HuH-7 (cell line): Measurements from ENCODE around the gene ZNF236.
A peak's percentile ranks its signal among the peaks of the same experiment; 100 is the strongest.
"Not testable (repeated sequence)": the region's sequence is repeated elsewhere in the genome, so short reads cannot be mapped to it uniquely, and the experiment has no call there.

Experiments used
- DNase-seq: peaks from one replicate; pipeline ENCODE4 v3.0.0; 2011; ENCODE audit warnings: low spot score

ZNF236 gene

DNA sequence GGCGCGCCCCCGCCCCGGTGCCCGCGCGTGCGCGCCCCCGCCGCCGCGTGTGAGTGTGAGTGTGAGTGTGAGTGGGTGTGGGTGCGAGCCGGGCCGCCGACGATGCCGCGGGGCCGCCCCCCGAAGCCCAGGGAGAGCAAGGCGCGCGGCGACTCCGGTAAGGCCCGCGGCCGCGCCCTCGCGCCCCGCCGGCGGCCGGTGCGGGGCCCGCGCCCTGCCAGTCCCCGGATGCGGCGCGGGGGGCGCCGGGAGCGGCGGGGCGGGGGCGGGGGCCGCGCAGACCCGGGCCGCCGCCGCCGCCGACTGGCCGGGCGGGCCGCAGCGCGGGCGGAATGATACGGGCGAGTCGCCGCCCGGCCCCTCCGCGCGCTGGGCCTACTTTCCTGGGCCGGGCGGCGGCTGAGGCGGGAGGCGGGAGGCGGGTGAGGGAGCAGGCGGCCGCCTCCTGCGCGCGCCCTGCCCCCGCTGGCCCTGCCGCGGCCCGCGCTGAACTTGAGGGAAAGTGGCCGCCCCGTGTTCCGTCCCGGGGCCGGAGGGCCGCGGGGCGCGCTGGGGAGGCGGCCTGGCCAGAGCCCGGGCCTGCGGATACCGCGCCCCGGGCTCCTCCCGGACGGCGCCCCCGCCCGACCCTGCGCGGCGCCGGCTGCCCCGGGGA is at the start of gene ZNF236:
Gene ZNF236 (plus strand): TSS at position 52 of the 655 bp plus-strand sequence. CDS start 51 bp downstream, at position 103.
- DNase-seq = peak; percentile 47

DNA sequence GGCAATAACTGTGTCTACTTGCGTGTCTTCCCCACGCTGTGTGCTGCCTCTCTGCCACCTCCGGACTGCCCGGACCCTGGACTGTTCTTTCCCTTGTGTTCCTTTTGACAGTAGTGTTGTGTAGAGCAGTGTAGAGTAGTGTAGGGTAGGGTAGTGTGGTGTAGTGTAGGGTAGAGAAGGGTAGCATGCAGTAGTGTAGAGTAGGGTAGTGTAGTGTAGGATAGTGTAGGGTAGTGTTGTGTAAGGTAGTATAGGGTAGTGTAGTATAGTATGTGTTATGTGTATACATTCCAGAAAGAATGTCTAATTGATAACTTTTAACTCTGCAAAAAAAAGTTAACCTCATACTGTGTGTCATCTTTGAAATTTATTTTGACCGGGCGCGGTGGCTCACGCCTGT is 49.7 kb upstream of the ZNF236 start:
- DNase-seq = no peak

DNA sequence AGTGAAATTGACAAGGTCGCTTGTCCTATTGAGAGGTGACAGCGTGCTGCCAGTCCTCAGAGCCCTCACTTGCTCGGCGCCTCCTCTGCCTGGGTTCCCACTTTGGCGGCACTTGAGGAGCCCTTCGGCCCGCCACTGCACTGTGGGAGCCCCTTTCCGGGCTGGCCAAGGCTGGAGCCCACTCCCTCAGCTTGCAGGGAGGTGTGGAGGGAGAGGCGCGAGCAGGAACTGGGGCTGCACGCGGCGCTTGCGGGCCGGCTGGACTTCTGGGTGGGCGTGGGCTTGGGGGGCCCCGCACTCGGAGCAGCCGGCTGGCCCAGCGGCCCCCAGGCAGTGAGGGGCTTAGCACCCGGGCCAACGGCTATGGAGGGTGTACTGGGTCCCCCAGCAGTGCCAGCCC is 45.3 kb upstream of the ZNF236 start:
- not testable (repeated sequence) for DNase-seq

DNA sequence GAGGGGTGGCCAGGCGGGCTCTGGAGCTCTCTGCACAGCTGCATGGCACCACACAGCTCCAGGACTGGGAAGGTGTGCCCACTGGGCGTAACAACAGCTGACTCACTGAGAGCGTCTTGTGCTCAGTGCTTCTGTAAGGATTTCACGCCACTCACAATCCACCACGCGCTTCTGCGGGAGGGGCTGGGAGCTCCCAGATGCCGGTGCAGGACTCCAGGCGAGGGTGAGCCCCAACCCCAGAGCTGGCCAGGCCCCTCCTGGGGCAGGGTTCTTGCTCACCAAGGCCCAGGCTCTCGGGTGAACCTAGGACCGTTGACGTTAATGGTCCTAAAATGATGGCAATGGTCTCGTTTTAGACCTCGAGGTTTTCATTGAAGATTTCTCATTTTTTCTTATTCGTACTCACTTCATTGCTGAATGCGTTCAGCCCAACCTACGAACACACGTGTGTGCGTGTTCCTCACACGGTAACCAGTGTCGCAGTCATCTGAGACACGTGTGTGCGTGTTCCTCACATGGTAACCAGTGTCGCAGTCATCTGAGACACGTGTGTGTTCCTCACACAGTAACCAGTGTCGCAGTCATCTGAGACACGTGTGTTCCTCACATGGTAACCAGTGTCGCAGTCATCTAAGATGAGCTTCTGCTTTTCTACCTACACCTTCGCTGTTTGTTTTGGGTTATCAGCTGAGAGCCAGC is 38.4 kb upstream of the ZNF236 start:
- DNase-seq = no peak

GRCh38 chr18:76785872-76786271 is 36.5 kb upstream of the ZNF236 start:
- DNase-seq = no peak

GRCh38 chr18:76788571-76789317 is 33.6 kb upstream of the ZNF236 start:
- DNase-seq = no peak

DNA sequence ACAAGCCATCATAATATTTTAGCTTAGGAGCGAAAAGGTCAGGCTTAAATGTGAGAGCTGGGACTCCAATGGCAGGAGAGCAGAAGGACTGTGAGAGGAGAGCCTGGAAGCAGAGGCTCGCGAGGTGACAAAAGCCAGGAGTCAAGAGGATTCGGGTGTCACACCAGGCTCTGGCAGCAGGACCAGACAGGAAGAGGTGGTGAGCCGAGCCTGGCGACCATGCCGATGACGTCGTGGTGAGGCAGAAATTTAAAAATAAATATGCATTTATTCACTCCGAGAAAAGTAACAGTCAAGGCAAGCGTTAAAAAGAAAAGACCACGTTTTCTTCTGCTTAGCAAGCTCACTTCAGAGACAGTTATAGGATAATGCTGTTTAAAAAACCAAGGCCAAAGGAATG is 31.3 kb upstream of the ZNF236 start:
- DNase-seq = no peak

DNA sequence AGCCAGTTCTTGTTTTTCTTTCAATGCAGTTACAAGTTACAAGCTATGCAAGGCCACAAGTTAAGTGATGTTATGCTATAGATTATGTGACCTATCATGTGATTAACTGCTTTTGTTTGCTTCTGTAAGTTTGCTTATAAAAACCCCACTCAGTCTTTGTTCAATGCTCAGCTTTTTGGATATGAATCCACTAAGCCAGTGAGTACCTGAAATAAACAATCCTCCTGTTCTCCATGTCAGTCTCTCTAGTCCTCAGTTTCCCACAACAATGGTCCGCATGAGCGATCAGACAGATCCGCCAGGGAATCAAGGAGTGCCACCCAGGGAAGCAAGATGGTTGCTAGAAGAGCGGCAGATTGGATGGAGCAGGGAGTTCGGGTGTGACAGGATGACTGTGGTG is 30.7 kb upstream of the ZNF236 start:
- DNase-seq = no peak

- DNase-seq = no peak
Observed at GRCh38 chr18:76794326-76794725, 28.0 kb upstream of the ZNF236 start.

DNA sequence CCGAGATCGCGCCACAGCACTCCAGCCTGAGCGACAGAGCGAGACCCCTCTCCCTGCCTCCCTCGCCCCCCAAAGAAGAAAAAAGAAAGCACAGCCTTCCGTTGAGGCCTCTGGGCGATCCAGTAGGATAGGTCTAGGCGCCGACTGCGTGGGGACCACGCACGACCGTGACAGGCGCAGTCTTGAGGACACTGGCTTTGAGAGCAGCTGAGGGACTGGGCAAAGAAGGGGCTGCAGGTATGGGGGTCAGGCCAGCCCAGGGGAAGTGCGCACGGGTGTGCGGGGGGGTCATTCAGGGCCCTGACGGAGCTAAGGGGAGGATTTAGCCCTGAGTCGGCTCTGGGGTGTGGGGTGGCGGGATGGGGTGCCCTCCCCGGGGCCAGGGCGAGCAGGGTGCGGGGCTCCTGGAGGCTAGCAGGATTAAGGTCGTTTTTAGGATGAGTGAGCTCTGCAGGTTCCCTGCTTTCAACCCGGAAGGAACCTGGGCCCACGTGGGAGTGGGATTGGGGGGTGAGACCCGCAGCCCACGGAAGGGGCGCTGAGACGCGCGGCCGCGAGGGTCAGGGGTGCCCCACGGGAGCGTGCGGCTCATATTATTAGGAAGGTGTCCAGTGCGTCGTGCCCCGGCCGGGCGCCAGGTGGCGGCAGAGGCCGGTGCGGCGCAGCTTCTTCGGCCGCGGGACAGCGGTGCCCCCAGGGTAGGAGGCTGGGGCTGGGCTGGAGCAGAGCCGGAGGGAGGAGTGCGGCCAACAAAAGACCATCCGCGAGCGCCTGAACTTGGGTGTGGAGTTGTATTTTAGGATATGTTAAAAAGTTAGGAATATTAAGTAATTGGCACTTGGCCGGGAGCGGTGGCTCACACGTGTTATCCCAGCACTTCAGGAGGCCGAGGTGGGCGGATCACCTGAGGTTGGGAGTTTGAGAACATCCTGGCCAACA is 20.5 kb upstream of the ZNF236 start:
- peak; percentile 70 for DNase-seq

GRCh38 chr18:76803413-76803812 is 18.9 kb upstream of the ZNF236 start:
- no peak for DNase-seq

GRCh38 chr18:76803814-76804213 is 18.5 kb upstream of the ZNF236 start:
- DNase-seq = peak; percentile 50

DNA sequence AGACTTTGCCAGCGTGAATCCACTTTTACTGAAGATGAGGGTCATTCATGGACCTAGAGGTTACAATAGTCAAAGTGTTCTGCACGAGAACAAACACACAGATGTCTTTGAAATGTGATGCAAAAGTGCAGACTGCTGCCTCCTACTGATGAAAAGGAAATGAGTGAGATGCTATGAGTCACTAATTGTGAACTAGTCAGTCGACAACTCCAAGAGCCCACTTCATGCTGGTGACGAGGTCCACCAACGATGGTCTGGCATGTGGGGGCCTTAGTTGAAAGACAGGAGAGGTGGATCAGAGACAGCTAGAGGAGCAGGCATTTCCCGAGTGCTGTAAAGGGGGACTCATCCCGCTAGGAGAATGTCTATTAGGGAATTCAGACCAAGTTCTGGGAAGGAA is 17.1 kb upstream of the ZNF236 start:
- DNase-seq = no peak

- DNase-seq = no peak
Observed at GRCh38 chr18:76806301-76806700, 16.1 kb upstream of the ZNF236 start.

GRCh38 chr18:76808561-76808960 is 13.8 kb upstream of the ZNF236 start:
- DNase-seq = no peak

DNA sequence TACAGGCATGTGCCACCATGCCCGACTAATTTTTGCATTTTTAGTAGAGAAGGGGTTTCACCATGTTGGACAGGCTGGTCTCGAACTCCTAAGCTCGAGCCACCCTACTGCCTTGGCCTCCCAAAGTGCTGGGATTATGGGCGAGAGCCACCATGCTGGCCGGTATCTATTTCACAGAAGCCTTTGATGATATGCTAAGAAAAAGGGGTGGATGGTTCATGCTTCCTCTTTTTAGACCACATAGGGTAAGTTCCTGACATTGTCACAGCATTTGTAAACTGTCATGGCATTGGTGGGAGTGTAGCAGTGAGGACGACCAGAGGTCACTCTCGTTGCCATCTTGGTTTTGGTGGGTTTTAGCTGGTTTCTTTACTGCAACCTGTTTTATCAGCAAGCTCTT is 10.8 kb upstream of the ZNF236 start:
- not testable (repeated sequence) for DNase-seq

DNA sequence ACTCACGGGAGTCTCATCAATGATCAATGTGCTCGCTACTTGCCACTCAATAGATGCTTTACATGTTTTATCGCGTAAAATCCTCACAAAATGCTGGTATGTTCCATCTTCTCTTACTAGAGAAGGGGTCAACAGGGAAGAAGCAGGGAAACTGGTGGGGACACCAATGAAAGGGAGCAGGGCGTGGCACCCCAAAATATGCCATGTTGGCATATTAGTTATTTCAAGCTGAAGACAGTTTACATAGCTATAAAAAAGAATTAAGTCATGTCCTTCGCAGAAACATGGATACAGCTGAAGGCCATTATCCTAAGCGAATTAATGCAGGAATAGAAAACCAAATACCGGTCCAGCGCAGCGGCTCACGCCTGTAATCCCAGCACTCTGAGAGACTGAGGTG is 8.1 kb upstream of the ZNF236 start:
- no peak for DNase-seq

GRCh38 chr18:76816127-76816526 is 6.2 kb upstream of the ZNF236 start:
- DNase-seq = no peak

DNA sequence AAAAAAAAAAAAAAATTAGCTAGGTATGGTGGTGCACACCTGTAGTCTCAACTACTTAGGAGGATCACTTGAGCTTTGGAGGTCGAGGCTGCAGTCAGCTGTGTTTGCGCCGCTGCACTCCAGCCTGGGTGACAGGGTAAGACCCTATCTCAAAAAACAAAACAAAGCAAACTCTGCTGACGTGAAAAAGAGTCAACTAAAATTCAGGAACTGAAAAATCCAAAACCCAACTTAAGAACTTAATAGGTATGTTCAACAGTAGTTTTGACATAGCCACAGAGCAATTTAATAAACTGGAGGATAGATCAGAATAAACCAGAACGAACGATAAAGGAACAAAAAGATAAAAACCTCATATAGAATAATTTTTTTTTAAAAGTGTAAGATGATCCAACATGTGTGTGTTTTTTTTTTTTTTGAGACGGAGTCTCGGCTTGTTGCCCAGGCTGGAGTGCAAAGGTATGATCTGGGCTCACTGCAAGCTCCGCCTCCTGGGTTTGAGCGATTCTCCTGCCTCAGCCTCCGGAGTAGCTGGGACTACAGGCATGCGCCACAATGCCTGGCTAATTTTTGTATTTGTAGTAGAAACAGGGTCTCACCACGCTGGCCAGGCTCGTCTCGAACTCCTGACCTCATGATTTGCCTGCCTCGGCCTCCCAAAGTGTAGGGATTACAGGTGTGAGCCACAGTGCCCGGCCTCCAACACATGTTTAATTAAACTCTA is 4.3 kb upstream of the ZNF236 start:
- DNase-seq = no peak

DNA sequence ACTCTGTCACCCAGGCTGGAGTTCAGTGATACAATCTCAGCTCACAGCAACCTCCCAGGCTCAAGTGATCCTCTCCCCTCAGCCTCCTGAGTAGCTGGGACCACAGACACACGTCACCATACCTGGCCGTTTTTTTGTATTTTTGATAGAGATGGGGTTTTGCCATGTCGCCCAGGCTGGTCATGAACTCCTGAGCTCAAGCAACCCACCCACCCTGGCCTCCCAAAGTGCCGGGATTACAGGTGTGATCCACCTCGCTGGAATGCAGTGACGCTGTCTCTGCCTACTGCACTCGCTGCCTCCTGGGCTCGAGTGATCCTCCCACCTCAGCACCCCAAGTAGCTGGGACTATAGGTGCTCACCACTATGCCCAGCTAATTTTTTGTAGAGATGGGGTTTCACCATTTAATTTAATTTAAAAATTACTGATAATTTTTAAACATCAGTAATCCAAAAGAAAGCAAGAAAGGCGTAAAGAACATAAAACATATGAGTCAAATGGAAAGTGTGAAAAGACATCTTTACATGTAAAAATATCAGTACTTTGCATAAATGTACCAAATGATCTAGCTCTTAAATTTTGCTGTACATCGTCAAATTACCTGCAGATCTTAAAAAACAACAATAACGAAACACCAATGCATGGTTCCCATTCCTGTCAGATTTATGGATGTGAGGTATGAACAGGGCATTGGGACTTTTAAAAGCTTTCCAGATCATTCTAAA is 2.8 kb upstream of the ZNF236 start:
- DNase-seq = no peak
